SK-N-MC (cell line): ENCODE measurements around the gene TPO.

Source experiments
- EZH2 ChIP-seq: fragments of 200-600 bp; sonication (generic); IDR thresholded peaks from one replicate; pipeline ENCODE4 v1.6.1; 2017; ENCODE audit warnings: antibody characterized with exemption
- POLR2AphosphoS5 ChIP-seq: IDR thresholded peaks from 2 replicates; pipeline ENCODE4 v1.6.1; 2012; ENCODE audit warnings: mild to moderate bottlenecking, low read depth, low read length, borderline replicate concordance

DNA sequence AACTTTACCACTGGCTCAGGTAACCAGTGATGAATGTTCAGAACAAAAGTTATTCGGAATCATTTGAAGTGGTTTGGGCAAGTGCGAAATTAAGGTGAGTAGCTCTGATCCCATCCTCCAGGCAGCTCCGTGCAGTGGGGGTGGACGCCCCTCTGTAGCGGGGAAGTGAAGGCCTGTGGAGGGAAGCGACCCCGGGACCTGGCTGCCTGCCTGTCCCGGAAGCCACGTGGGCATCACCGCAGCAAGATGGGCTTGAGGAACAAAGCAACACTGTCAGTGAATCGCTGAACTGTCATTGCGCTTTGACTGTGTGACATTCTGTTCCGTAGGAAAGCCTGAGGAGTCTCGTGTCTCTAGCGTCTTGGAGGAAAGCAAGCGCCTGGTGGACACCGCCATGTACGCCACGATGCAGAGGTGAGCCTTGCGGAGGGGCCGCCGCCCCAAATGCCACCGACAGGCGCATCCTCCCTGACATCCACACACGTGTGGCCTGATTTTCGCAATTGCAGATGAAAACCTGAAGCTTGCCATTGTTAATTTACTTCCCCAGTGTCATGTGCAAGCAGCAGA lies 9.5 kb downstream of the TPO start:
- TF ChIP-seq POLR2AphosphoS5 (no peak), EZH2 (no peak)
